ENCODE results near the gene MTMR1.

MTMR1 gene

DNA sequence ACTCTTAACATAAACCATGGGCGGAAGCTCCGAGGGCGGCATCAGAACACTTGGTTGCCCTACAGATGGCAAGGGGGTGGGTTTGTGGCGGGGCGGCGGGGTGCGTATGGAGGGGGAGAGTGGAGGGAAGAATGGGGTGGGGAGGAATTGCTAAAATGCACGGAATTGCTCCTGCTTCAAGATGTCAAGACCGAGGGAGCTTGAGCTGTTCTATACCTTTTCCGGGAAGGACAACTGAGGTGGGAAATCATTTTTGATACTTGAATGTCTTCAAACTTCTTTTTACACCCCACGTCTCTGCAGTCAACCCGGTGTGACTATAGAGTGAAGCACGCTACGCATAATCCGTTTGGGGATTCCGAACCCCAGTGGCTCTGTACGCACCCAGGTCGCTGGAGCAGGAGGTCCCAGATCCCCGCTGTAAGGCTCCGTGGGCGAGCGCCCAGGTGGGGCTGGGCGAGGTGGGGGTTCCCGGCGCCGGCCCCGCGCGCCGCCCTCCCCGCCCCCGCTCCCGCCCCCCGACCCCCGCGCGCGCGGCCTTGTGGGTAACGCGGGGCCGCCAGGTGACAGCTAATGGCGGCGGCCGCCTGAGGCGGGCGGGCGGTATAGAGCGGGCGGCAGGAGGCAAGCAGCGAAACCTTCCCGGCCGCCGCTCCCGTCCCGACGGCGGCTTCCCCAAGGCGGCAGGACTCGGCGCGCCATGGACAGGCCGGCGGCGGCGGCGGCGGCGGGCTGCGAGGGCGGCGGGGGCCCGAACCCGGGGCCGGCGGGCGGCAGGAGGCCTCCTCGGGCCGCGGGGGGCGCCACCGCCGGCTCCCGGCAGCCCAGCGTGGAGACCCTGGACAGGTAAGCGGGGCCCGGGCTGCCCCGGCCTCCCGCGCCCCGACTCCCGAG lies at the start of gene MTMR1:
MTMR1 (plus strand) TSS at position 566 of the 894 bp plus-strand sequence; CDS start at position 701, 135 bp downstream.
- peak in 1 of 2 donors; percentile 29 for DNase-seq (ENCODE audit: low read depth in 2 of 2)

DNA sequence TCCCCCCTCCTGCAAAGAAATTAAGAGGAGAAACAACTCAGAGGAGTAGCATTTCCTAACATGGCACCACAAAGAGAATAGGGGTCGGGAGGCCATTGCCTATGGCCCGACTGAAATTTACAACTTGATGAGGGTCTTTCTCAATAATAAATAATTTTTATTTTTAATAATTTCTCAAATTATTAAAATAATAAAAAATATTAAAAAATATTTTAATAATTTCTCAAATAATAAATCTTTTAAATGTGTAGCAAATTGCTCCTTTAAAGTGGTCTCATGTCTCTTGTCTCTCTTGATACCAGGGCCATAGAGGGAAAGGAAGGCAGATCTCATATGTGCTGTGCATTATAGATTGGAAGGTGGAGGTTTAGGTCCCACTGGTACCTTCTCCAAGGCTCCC lies 49.2 kb upstream of the MTMR1 start:
- no peak for DNase-seq (ENCODE audit: low read depth in 2 of 2)

DNA sequence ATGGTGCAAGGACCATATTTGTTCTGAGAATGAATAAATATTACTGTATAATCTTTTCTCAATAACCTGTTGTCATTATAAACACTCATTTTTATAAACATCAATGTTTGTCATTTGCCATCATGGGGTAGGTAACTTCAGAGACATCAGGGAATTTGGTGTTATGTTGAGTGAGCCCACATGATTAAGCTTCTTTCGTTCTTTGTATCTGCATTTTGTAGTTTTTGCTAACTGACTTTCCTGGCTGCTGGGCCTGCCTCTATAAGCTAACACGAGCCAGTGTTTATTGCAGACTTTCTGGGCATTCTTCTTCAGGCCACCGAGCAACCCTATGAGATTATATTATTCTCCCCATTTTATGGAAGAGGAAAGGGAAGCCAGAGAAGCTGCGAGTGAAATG lies 48.8 kb upstream of the MTMR1 start:
- no peak for DNase-seq (ENCODE audit: low read depth in 2 of 2)

DNA sequence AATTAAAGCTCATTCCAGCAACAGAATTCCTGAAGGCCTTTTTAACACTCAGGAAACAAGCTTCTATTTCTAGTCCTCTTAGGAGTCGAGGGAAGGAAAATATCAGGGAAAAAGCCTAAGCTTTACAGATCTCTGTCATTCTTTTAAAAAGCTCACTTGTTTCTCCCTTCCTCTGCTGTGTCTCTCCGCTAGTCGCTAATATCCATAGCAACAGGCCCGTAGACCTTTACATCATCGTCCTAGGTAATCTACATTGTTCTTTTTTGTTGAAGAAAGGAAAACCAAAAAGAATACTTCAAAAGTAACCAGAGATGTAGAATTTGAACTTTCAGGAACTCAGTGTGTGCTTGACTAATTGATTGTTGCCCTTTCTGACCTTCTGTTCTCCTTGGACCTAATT lies 45.9 kb upstream of the MTMR1 start:
- DNase-seq (ENCODE audit: low read depth in 2 of 2) = no peak

DNA sequence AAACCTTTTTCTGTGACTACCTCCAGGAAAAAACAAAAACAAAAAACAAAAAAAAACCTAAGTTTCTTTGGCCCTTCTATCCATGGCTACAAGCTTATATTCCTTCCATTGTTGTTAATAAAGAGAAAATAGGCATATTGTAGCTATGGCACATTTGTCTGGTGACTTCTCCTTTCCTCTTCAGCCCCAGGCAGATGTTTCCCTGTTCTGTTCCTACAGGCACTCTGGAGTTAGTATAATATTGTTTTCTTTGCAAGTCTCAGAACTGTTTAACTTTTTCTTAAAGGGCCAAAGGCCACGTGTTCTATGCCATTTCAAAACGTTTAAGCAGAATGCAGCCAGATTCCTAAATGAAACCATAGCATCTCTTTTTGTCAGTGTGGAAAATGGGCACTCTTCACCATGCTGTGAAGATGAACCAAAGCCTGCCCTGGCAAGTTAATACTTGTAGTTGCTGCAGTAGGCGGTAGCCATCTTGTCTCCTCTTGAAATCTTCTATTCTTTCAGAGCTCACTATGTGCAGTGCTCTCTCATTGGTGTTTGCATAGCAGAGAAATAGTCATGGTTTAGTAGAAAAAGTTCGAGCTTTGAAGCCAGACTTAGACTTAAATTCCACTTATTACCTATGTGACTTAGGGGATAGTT lies 44.8 kb upstream of the MTMR1 start:
- DNase-seq (ENCODE audit: low read depth in 2 of 2) = no peak

DNA sequence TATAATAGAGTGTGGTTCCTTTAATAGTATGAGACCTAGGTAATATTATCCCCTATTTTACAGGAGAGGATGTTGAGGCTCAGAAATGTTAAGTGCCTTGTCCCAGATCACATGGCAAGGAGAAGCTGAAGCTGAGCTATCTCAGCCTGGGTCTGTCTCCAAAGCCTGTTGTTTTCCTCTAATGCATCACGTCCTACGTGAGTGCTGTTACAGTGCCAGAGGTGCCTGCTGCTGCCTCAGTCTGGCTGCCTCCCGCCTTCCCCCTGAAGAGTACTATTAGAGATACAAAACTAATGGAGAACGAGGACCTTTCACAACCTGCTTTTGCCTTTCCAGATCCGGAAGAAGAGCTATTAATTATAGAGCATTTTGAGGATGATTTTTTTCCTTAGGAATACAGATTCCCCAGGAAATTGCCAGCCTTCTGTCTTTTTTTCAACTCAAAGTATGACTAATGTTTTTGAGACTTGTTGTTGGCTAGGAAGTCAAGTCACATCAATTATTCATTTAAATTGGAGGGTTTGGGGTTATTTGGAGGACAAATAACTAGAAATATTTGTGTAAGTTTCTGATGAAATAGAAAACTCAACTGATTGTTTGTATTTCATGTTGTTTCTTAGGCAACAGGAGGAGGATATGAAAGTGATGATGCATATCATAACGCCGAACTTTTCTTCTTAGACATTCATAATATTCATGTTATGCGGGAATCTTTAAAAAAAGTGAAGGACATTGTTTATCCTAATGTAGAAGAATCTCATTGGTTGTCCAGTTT lies 43.9 kb upstream of the MTMR1 start:
- DNase-seq (ENCODE audit: low read depth in 2 of 2) = no peak

DNA sequence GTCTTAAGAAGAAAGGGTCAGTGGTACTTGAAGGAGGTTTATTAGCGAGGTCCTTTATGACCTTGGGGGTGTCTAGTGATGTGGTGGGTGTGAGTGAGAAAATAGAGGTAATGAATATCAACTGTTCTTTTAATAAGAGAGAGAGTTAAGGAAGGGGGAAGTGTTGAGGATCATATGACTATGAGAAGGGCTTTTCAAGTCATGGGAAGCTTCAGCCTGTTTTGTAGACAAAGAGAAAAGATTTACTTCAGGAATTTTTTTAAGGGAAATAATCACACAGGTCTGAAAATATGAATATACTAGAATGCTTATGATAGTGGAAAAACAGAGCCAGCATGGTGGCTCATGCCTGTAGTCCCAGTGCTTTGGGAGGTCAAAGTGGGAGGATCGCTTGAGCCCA lies 41.3 kb upstream of the MTMR1 start:
- DNase-seq (ENCODE audit: low read depth in 2 of 2) = no peak

DNA sequence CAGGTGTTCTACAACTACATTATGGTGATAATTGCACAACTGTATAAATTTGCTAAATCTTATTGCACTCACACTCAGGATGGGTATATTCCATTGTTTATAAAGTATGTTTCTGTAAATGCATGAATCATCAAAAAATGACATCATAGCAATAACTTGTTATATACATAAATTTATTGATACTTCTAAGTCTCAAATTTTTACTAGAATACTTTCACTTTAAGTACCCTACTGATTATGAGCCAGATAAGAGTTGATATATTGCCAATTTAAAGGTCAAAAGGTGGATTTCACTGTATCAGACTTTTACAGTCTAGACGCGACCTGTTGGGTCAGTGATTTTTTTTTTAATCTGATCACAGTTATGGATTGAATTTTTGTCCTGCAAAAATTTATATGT lies 37.4 kb upstream of the MTMR1 start:
- no peak for DNase-seq (ENCODE audit: low read depth in 2 of 2)

DNA sequence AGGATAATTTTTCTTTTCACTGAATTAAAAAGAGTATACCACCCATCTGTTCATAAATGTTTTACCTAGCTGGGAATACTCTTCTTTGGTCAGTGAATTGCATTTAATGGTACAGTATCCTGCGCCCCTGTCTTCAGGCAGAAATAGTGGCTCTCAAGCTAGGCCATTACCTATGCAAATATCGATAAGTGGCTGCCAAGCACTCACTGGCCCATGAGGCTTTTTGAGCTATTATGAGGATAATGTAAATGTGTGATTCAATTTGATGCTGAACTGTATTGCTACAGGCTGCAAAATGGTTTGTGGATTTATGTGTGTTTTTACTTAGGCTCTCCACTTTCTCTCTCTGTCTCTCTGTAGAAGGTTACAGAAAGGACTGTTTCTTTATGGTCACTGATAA lies 30.1 kb upstream of the MTMR1 start:
- no peak for DNase-seq (ENCODE audit: low read depth in 2 of 2)

DNA sequence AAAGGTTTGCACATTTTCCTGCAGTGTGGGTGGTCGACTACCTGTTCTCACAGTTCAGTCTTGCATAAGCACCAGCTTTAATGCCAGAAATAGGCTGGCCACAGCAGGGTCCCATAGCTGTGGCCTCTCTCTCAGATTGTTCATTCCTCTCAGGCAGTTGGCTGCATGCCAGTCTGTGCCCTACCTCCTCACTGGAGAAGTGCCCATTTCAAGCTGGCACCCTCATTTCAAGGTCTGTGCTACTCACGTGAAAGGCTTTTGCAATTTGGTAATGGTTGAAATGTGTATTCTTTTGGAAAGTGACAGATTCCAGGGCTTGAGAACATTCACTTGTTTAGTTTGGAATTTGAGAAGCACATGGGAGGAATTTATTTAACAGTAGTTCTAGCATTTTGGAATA lies 28.9 kb upstream of the MTMR1 start:
- DNase-seq (ENCODE audit: low read depth in 2 of 2) = no peak

DNA sequence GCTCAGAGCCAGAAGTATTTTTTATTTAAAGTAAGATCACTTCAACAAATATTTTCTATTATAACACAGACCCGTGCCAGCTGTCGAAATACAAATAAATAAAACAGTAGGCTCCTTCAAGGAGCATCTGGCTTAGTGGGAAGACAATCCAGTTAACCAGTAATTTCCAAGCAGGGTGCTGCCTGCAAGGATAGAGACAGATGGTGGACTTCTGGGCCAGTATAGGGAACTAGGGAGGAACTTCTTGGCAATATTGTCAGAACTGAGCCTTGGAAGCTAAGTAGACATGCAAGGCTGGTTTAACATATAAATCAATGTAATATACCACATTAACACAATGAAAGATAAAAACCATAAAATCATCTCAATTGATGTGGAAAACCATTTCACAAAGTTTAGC lies 17.0 kb upstream of the MTMR1 start:
- DNase-seq (ENCODE audit: low read depth in 2 of 2) = no peak

DNA sequence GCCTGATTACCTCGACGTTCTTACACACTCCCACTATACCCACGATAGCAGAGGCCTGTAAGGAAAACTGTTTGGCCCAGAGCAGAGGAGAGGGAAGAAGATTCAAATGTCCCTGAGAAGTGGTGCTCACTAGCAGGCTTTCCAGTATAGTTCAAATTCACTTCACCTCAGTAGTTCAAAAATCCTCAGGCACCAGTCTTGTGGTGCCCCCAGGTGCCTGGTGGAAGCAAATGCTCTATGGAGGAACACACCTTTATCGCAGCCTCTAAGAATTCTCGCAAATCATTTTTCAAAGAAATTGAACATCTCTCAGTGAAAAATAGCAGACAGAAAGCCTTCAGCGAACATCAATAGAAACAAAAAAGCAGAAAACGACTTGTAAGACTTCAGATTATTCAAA lies 12.2 kb upstream of the MTMR1 start:
- DNase-seq (ENCODE audit: low read depth in 2 of 2) = no peak

DNA sequence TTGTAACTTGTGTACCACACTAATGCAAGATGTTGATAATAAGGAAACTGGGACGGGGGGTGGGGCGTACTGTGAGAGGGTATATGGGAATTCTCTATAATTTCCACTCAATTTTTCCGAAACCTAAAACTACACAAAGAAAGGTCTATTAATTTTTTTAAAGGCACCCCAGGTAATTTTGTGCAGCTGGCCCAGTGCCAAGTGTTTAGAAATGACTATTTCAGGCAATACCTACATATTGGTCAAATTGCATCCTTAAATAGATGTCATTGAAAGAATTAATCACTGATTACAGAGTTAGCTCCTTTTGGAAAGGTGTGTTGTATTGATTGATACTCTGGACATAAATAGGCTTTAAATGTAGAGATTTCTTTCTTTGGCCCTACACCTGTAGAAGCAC lies 10.1 kb upstream of the MTMR1 start:
- DNase-seq (ENCODE audit: low read depth in 2 of 2) = no peak

DNA sequence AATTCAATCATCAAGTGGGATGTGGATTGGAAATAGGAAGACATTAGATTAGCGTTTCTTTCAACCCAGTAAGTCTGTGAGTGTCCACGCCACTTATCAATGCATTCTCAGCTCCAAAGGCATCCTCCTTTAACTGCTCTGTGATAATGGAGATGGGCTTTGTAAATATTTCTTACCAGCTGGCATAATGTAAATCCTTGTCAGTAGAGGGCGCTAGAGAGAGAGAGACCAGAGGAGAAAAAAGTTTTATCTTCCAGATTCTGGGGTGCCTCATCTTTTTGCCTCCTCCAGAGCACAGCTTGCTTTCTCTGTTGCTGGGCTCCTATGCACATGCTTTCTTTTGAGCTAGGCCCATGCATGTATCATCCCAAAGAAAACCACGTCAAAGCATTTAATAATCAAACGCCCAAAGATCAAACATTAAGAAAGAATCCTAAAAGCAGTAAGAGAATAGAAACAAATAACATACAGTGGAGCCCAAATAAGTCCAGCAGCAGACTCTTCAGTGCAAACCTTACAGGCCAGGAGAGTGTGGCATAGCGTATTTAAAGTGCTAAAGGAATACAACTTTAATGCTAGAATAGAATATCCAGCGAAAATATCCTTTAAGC lies 9.6 kb upstream of the MTMR1 start:
- DNase-seq (ENCODE audit: low read depth in 2 of 2) = no peak

DNA sequence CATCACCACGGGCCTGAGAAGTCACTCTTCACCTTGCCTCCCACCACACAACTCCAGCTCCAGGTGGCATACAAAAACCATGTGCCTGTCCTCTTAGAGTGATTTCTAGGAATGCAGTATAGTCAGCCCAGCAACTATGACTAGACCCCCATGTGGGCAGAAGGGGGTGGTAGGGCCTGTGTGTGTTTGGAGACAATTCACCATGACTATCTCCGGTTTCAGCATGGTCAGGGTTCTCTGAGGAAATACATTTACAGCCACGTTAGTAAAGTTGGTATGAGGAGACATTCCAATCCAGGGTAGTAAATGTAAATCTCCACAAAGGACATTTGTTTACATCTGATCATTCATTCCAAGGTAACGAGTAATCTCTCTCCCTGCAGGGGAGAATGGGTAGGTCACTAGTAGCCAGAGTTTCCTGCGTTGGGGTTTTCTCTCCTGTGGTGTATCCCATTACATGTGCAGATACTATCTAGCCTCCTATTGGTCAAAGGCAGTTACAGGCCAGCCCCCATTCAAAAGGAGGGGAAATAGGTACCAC lies 4.2 kb upstream of the MTMR1 start:
- DNase-seq (ENCODE audit: low read depth in 2 of 2) = no peak

DNA sequence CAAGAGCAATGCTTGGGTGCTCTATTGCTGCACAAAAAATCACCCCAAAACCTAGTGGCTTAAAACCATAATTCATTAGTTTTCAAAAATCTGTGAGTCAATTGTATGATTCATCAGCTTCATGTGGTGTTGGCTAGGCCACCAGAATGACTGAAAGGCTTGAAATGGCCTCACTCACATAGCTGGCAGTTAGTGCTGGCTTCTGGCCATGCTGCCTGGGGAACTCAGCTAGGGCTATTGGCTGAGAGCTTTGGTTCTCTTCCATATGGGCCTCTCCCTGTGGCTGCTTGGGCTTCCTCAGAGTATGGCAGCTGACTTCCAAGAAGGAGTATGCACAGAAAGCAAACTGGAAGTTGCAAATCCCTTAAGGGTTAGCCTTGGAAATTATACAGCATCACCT lies 3.1 kb upstream of the MTMR1 start:
- DNase-seq (ENCODE audit: low read depth in 2 of 2) = no peak

DNA sequence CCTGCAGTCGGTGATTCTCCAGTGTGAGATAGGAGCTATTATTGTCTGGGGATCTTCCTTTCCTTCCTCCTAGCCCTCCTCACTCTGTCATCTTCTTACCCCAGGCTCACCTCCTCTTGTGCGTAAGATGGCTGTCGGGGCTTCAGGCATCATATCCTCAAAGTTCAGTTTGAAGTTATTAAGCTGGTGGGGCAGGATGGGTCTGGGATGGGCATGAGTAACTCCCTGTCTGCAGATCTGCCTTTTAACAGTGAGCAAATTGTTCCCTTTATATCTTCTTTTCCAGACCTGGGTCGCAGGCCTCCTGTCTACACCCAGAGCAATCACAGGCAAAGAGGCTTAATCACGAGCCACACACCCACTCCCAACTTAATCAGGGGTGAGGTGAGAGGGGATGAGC lies 900 bp upstream of the MTMR1 start:
- no peak for DNase-seq (ENCODE audit: low read depth in 2 of 2)

DNA sequence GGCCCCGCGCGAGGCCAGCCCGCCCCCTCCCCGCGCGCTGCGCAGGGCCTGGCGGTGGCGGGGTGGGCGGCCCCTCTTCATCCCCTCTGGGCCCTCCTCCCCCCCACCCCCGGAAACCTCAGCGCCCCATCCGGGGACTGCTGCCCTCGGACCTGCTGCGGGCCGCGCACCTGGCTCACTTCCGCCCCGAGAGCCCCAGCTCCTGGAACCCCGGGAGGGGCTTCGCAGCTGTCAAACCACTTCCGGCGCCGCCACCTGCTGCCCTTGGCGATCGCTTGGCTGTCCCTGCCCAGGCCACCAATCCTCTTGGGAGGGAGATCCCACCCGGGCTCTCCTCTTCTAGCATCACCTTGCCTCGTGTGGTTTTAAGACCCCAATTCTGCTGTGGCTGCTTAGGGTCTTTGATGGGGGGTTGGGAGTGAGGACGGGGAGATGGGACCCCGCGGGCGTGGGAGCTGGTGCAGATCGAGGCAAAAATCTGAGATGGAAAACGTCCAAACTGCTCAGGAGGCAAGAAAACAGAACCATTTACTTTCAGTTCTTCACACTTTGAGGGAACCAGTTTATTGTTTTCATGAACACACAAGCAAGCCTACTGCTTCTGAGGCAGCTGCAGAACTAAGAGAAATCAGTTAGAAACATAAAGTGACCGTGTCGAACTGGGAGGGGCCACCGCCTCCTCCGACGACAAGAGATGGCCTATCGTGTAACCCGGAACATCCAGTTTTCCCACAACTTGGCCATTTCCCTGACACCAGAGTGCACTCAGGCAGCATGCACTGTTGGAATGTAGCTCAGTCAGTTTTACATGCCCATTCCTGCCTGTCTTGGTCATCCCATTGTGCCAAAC lies 754 bp downstream of the MTMR1 start:
- DNase-seq (ENCODE audit: low read depth in 2 of 2) = peak in 1 of 2 donors; percentile 24

DNA sequence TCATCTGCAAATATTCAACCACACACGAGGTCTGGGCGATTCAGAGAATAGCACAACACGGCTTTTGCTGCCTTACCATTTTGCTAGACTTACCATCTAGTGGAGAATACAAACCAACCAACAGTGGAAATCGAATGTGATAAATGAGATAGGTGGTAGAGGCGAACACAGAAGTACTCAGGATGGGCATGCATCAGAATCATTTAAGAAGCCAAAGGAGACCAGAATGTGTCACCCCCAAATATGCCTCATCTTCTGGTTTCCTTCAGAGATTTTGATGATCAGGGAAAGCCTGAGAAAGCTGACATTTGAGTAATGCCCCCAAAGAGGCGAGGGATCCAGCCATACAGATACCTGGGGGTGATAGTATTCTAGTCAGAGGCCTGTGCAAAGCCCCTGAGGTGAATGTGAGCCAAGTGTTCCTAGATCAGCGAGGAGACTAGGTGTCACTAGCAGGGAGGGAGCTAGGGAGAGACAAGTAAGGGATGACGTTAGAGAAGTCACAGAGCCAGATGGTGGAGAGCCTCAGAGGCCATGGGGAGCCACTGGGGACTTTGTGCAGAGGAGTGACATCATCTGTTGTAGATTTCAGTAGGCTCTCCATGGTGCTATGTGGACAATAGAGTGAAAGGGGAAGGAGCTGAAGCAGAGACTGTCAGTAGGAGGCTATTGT lies 1.7 kb downstream of the MTMR1 start:
- no peak for DNase-seq (ENCODE audit: low read depth in 2 of 2)

DNA sequence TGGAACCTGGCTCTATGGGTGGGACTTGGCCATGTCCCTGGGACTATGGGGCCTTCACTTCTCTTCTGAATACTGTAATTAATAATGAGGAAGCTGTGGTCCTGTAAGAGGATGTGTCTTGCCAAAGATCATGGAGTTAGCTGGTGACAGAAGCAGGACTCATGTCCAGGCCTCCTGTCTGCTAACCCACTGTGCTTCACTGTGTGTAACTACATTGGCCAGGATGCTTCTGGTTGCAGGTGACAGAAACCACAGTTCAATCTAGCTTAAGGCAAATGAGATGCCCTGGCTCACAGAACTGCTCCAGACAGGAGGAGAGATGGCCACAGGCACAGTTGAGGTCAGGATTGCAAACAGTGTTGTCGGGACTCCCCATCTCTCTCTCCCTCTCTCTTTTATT lies 3.1 kb downstream of the MTMR1 start:
- no peak for DNase-seq (ENCODE audit: low read depth in 2 of 2)

Measured in stimulated activated CD4-positive, alpha-beta T cell treated with anti-CD3 and anti-CD28 coated beads, Interleukin-1b, Interleukin-23, amount 100 ng/mL, for 1 hour (primary cell).